Measurements from ENCODE around the gene CEP192.
A peak's percentile ranks its signal among the peaks of the same experiment; 100 is the strongest.

Gene CEP192

GRCh38 chr18:13158428-13158827, 167.3 kb downstream of the CEP192 start:
- no peak for DNase-seq

GRCh38 chr18:13159579-13159978, 168.4 kb downstream of the CEP192 start:
- DNase-seq: peak in 1 of 2 experiments; percentile 8

DNA sequence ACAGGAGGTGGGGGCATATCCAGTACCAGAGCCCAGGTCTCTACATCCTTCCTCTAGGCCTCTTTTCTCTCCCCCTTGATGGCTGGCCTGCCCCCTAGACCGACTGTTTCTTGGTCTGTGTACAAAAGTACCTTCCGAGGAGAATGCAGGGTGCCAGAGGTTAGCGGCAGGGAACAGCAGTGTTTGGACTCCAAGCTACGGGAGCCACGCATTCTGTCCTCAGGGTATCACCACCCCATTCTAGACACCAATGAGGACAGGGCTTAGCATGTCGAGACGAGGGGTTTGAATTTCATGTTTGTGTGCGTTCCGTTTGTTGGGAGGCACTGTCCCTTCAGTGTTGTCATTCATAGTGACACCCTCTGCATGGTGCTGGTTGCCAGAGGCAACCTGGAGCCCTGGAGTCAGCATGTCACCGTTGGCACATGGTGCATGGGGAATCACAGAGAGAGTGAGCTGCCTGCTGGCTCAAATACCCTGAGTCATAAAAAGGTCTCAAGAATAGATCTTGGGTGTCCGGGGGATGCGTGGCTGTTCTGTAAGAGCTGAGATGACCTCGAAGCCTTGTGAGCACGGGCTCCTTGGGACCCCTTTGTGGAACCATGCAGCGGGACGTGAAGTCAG, 170.2 kb downstream of the CEP192 start:
- no peak for DNase-seq

- DNase-seq: no peak
Measured at GRCh38 chr18:13163167-13163927, 172.2 kb downstream of the CEP192 start.

DNA sequence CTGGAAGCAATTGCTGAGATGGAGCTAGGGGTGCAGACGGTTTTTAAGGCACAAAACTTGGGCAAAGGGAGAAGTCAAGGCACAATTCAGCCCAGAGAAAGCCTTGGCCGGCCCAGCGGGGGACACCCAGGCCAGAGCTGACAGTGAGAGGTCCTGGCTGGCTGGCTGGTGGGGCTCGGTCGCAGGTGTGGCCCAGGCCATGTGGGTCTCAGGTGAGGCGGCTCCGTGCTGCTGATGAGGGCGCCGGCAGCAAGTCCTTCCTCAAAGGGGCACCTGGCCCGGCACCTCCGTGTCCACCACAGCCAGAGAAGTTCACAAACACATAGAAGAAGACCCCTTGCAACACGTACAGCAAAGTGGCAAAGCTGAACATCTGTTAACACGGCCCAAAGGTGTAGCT, 173.2 kb downstream of the CEP192 start:
- no peak for DNase-seq

GRCh38 chr18:13165636-13166423, 174.7 kb downstream of the CEP192 start:
- no peak for DNase-seq

- no peak for DNase-seq
Measured at GRCh38 chr18:13173578-13174145, 182.5 kb downstream of the CEP192 start.

Data from NCI-H1930 (cell line).